ENCODE measurements around the gene FHOD3. TPM values are rescaled to one million over a fixed set of nuclear protein-coding genes. Genes with fewer than 3 reads are reported as not detected.

FHOD3 gene
- polyA plus RNA-seq, 2 of the 4 experiments (the other 2 are of a cell fraction) = 2.5 to 3.6 TPM

DNA sequence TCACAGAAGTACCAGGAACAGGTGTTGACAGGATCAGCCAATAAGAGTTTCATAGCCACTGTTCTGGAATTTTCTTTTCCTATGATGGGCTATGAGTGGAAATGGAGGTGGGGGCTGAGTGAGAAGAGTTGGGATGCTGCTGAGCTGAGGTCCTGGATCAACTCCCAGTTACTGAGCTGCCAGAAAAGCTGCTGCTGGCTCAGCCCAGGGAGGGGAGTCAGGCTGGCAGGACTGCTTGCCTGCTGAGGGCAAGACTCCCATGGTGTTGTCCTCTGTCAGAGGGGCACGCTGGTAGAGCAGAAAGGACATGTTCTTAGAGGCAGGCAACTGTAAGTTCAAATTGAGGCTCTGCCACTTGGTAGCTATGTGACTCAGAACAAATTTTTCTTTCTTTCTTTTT lies 519.5 kb downstream of the FHOD3 start:
- ChIA-PET CTCF (no interaction called here), POLR2A (no interaction called here)
- Histone ChIP-seq H3K4me1 (no peaks in the 10 kb centered on the region), H3K9me3 (no peaks in the 10 kb centered on the region), H3K27ac (no peak overlapping the region), H3K4me3 (no peak overlapping the region), H3K4me2 (no peak overlapping the region)
- ATAC-seq (no peak), DNase-seq (ENCODE audit: low read depth in 1 of 2, low spot score in 1 of 2) (no peak), FAIRE-seq (no peak)
- 94% methylated on average over 1 of the region's 1 CpG for WGBS (ENCODE audit: missing lambda C conversion rate)
- TF ChIP-seq, protein P1, sequence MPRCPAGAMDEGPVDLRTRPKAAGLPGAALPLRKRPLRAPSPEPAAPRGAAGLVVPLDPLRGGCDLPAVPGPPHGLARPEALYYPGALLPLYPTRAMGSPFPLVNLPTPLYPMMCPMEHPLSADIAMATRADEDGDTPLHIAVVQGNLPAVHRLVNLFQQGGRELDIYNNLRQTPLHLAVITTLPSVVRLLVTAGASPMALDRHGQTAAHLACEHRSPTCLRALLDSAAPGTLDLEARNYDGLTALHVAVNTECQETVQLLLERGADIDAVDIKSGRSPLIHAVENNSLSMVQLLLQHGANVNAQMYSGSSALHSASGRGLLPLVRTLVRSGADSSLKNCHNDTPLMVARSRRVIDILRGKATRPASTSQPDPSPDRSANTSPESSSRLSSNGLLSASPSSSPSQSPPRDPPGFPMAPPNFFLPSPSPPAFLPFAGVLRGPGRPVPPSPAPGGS (IDR thresholded peaks at IDR 0.05) = no peak

DNA sequence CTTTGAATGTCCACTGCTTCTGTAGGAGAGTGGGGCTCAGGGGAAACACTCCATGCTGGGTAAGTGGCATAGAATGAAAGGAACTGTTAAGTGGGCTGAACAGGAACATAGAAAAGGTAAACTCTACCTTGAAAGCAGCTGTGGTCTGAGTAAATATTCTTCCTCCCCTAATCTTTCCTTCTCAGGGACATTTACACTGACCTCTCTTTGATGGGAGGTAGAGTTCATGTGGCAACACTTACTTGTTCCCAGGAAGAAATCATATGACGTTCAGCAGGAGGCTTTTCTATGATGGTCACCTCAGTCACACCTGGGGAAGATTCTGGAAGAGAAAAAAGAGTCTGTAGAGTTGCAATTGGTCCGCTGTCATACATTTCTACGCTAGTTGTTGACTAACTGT lies 521.1 kb downstream of the FHOD3 start:
- WGBS (ENCODE audit: missing lambda C conversion rate) = 93% methylated on average over 3 of the region's 3 CpGs
- Histone ChIP-seq H3K4me1 (no peaks in the 10 kb centered on the region), H3K4me3 (no peak overlapping the region), H3K27ac (no peak overlapping the region), H3K4me2 (no peak overlapping the region), H3K9me3 (no peaks in the 10 kb centered on the region)
- no peak for TF ChIP-seq JUN (IDR thresholded peaks at IDR 0.05)
- TF ChIP-seq SMC3 (IDR thresholded peaks at IDR 0.05) = no peak
- TF ChIP-seq NR3C1 (IDR thresholded peaks at IDR 0.05) = no peak
- TF ChIP-seq HOXB13 (CRISPR knock-in tag; IDR thresholded peaks at IDR 0.05; ENCODE audit: low read depth) = no peak
- no peak for TF ChIP-seq MYC (IDR thresholded peaks at IDR 0.05; ENCODE audit: borderline replicate concordance, low read length)
- TF ChIP-seq, protein P2, sequence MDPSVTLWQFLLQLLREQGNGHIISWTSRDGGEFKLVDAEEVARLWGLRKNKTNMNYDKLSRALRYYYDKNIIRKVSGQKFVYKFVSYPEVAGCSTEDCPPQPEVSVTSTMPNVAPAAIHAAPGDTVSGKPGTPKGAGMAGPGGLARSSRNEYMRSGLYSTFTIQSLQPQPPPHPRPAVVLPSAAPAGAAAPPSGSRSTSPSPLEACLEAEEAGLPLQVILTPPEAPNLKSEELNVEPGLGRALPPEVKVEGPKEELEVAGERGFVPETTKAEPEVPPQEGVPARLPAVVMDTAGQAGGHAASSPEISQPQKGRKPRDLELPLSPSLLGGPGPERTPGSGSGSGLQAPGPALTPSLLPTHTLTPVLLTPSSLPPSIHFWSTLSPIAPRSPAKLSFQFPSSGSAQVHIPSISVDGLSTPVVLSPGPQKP (IDR thresholded peaks at IDR 0.05; ENCODE audit: low read depth, low read length) = no peak
- TF ChIP-seq, protein P3, sequence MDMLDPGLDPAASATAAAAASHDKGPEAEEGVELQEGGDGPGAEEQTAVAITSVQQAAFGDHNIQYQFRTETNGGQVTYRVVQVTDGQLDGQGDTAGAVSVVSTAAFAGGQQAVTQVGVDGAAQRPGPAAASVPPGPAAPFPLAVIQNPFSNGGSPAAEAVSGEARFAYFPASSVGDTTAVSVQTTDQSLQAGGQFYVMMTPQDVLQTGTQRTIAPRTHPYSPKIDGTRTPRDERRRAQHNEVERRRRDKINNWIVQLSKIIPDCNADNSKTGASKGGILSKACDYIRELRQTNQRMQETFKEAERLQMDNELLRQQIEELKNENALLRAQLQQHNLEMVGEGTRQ (IDR thresholded peaks at IDR 0.05) = no peak
- TF ChIP-seq ESRRA (IDR thresholded peaks at IDR 0.05; ENCODE audit: borderline replicate concordance, low read length) = no peak
- no peak for TF ChIP-seq ZC3H11A (IDR thresholded peaks at IDR 0.05)
- TF ChIP-seq HDAC2 (IDR thresholded peaks at IDR 0.05) = no peak
- no peak for TF ChIP-seq KDM5A (IDR thresholded peaks at IDR 0.05)
- no peak for TF ChIP-seq CEBPB (IDR thresholded peaks at IDR 0.05)
- TF ChIP-seq HEYL (CRISPR knock-in tag; IDR thresholded peaks at IDR 0.05) = no peak
- no peak for TF ChIP-seq SREBF2 (IDR thresholded peaks at IDR 0.05)
- TF ChIP-seq CBX2 (IDR thresholded peaks at IDR 0.05; ENCODE audit: borderline replicate concordance, low read depth) = no peak
- no peak for TF ChIP-seq RNF2 (IDR thresholded peaks at IDR 0.05; ENCODE audit: borderline replicate concordance, low read depth)
- TF ChIP-seq, protein P4, sequence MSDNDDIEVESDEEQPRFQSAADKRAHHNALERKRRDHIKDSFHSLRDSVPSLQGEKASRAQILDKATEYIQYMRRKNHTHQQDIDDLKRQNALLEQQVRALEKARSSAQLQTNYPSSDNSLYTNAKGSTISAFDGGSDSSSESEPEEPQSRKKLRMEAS (IDR thresholded peaks at IDR 0.05) = no peak
- CTCF ChIA-PET = interaction anchor here (1.4 kb wide), 1 partner anchor 10 kb away, joined by 4 read pairs; no protein-coding TSS in a partner anchor
- POLR2A ChIA-PET = no interaction called here
- no peak for FAIRE-seq
- DNase-seq (ENCODE audit: low read depth in 1 of 2, low spot score in 1 of 2) = no peak
- ATAC-seq = no peak

DNA sequence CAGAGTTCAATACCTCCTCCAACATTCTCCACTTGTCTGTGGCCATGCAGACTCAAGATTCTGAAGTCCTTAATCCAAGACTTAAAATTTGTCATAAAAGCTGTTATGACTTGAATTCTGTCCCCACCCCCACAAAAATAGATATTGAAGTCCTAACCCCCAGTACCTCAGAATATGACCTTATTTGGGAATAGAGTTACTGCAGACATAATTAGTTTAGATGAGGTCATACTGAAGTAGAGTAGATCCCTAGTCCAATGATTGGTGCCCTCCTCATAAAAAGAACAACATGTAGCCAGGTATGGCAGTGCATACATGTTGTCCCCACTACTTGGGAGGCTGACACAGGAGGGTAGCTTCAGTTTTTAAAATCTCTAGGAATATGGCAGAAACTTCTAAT lies 522.1 kb downstream of the FHOD3 start:
- ChIA-PET CTCF (interaction anchor here (1.4 kb wide), 1 partner anchor 11 kb away, joined by 4 read pairs; no protein-coding TSS in a partner anchor), POLR2A (no interaction called here)
- Histone ChIP-seq H3K4me1 (no peaks in the 10 kb centered on the region), H3K4me3 (no peak overlapping the region), H3K4me2 (no peak overlapping the region), H3K27ac (no peak overlapping the region), H3K9me3 (no peaks in the 10 kb centered on the region)
- no peak for DNase-seq (ENCODE audit: low read depth in 1 of 2, low spot score in 1 of 2)
- FAIRE-seq = no peak
- no peak for ATAC-seq
- TF ChIP-seq FOXS1 (CRISPR knock-in tag; IDR thresholded peaks at IDR 0.05) (no peak), ZFP36 (IDR thresholded peaks at IDR 0.05; ENCODE audit: borderline replicate concordance, partially characterized antibody) (no peak), HOXB5 (CRISPR knock-in tag; IDR thresholded peaks at IDR 0.05) (no peak), BHLHE40 (IDR thresholded peaks at IDR 0.05; ENCODE audit: low read depth, low read length) (no peak), ZC3H11A (IDR thresholded peaks at IDR 0.05) (no peak), EHMT2 (IDR thresholded peaks at IDR 0.05; ENCODE audit: low read depth) (no peak), GATA3 (IDR thresholded peaks at IDR 0.05; ENCODE audit: borderline replicate concordance) (no peak), PHF8 (IDR thresholded peaks at IDR 0.05; ENCODE audit: borderline replicate concordance, low read depth) (no peak), CEBPB (IDR thresholded peaks at IDR 0.05) (no peak)
- TF ChIP-seq, protein P2 (IDR thresholded peaks at IDR 0.05; ENCODE audit: low read depth, low read length) = no peak
- TF ChIP-seq, protein P5, sequence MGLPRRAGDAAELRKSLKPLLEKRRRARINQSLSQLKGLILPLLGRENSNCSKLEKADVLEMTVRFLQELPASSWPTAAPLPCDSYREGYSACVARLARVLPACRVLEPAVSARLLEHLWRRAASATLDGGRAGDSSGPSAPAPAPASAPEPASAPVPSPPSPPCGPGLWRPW (IDR thresholded peaks at IDR 0.05) = no peak
- TF ChIP-seq, protein P3 (IDR thresholded peaks at IDR 0.05) = no peak
- TF ChIP-seq, protein P6, sequence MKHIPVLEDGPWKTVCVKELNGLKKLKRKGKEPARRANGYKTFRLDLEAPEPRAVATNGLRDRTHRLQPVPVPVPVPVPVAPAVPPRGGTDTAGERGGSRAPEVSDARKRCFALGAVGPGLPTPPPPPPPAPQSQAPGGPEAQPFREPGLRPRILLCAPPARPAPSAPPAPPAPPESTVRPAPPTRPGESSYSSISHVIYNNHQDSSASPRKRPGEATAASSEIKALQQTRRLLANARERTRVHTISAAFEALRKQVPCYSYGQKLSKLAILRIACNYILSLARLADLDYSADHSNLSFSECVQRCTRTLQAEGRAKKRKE (CRISPR knock-in tag; IDR thresholded peaks at IDR 0.05; ENCODE audit: low read depth) = no peak
